ENCODE results near the gene NR2F6.

- TF ChIP-seq YY1 (IDR thresholded peaks at IDR 0.05; ENCODE audit: insufficient read depth, insufficient read length): no peak
- no peak for TF ChIP-seq ZNF274 (IDR thresholded peaks at IDR 0.05; ENCODE audit: low read depth, low read length)
Observed at GRCh38 chr19:17235971-17236777, 9.5 kb downstream of the NR2F6 start.

Measured in NT2/D1 (cell line).